SK-N-SH (cell line): Measurements from ENCODE around the gene FOXA2. TPM values are rescaled to one million over a fixed set of nuclear protein-coding genes. Genes with fewer than 3 reads are reported as not detected.

ENCODE experiments used
- CTCF ChIA-PET: fragments of 300-600, 350-600 bp; formaldehyde crosslinking; extraction: SDS; loops from one replicate; lab custom pipeline; 2021; lab: Yijun Ruan, JAX
- POLR2A ChIA-PET: fragments of 350-600 bp; sonication (Branson Sonifier 250); formaldehyde crosslinking; extraction: SDS; loops from one replicate; lab custom pipeline; 2020; ENCODE audit warnings: antibody characterized with exemption, inconsistent platforms; lab: Yijun Ruan, JAX
- DNase-seq: peaks from one replicate; pipeline ENCODE4 v3.0.0; 2012
- H2AFZ ChIP-seq: fragments of 200-600 bp; sonication (generic); 2 replicates; pipeline ENCODE4 v1.8.1; 2016; ENCODE audit warnings: antibody characterized with exemption, mild to moderate bottlenecking, low read depth
- H3F3A ChIP-seq: fragments of 200-600 bp; sonication (generic); replicated peaks from 2 replicates; pipeline ENCODE3; 2016; ENCODE audit warnings: antibody characterized with exemption, mild to moderate bottlenecking; ENCODE audit not compliant: insufficient read depth
- H3K27ac ChIP-seq, 2 experiments: fragments of 200-500 bp in 1 of 2; fragments of 200-600 bp in 1 of 2; sonication (Bioruptor generic) in 1 of 2; sonication (generic), shearing (Covaris generic) in 1 of 2; 2 replicates each; pipeline versions ENCODE4 v1.5.1 to v1.6.1; 2014 to 2016; ENCODE audit warnings: low read depth in 2 of 2, inconsistent platforms in 1 of 2, low read length in 1 of 2, mild to moderate bottlenecking in 1 of 2, mixed read lengths in 1 of 2
- H3K27me3 ChIP-seq: fragments of 200-600 bp; sonication (generic), shearing (Covaris generic); 2 replicates; pipeline ENCODE4 v1.6.1; 2016; ENCODE audit warnings: mixed run types; ENCODE audit not compliant: insufficient read depth
- H3K36me3 ChIP-seq, 2 experiments: fragments of 200-500 bp in 1 of 2; fragments of 200-600 bp in 1 of 2; sonication (Bioruptor generic) in 1 of 2; sonication (generic) in 1 of 2; replicated peaks in 1 of 2; 2 replicates each; pipeline versions ENCODE3 to v1.5.1; 2014 to 2016; ENCODE audit warnings: low read length in 1 of 2, mild to moderate bottlenecking in 1 of 2; ENCODE audit not compliant: insufficient read depth in 2 of 2, control insufficient read depth in 1 of 2
- H3K4me1 ChIP-seq, 2 experiments: fragments of 200-500 bp in 1 of 2; fragments of 200-600 bp in 1 of 2; sonication (Bioruptor generic) in 1 of 2; sonication (generic), shearing (Covaris generic) in 1 of 2; 2 replicates each; pipeline versions ENCODE4 v1.5.1 to v1.6.1; 2014 to 2016; ENCODE audit warnings: low read depth in 1 of 2, low read length in 1 of 2, mixed run types in 1 of 2; ENCODE audit not compliant: insufficient read depth in 2 of 2, control insufficient read depth in 1 of 2
- H3K4me2 ChIP-seq: fragments of 200-600 bp; sonication (generic), shearing (Covaris generic); 2 replicates; pipeline ENCODE4 v1.6.1; 2017; ENCODE audit warnings: mixed run types
- H3K4me3 ChIP-seq, 2 experiments: fragments of 200-500 bp in 1 of 2; fragments of 200-600 bp in 1 of 2; sonication (Bioruptor generic) in 1 of 2; sonication (generic), shearing (Covaris generic) in 1 of 2; 2 replicates each; pipeline versions ENCODE4 v1.5.1 to v1.8.1; 2014 to 2016; ENCODE audit warnings: low read depth in 2 of 2, inconsistent platforms in 1 of 2, low read length in 1 of 2, mild to moderate bottlenecking in 1 of 2, mixed read lengths in 1 of 2, moderate library complexity in 1 of 2
- H3K79me2 ChIP-seq: fragments of 200-600 bp; sonication (generic); 2 replicates; pipeline ENCODE4 v1.8.1; 2017; ENCODE audit warnings: mild to moderate bottlenecking; ENCODE audit not compliant: insufficient read depth
- H3K9ac ChIP-seq: fragments of 200-600 bp; sonication (generic); 2 replicates; pipeline ENCODE4 v1.6.1; 2017; ENCODE audit warnings: mixed run types
- H3K9me2 ChIP-seq: fragments of 200-600 bp; sonication (generic); 2 replicates; pipeline ENCODE4 v1.6.1; 2017; ENCODE audit warnings: mixed run types
- H3K9me3 ChIP-seq: fragments of 200-600 bp; sonication (generic); 2 replicates; pipeline ENCODE4 v1.6.1; 2017; ENCODE audit warnings: mixed run types, mild to moderate bottlenecking, moderate library complexity
- H4K20me1 ChIP-seq: fragments of 200-600 bp; sonication (generic); 2 replicates; pipeline ENCODE4 v1.6.1; 2017; ENCODE audit warnings: mild to moderate bottlenecking, mixed run types; ENCODE audit not compliant: insufficient read depth
- CTCF ChIP-seq: fragments of 200-600 bp; sonication (generic); IDR thresholded peaks from 2 replicates; pipeline ENCODE4 v1.6.1; 2017; ENCODE audit warnings: antibody characterized with exemption, mild to moderate bottlenecking, moderate library complexity
- ELF1 ChIP-seq: IDR thresholded peaks from 2 replicates; pipeline ENCODE4 v1.4.0; 2012
- FOSL2 ChIP-seq: IDR thresholded peaks from 2 replicates; pipeline ENCODE4 v1.4.0; 2012; ENCODE audit warnings: low read depth, mild to moderate bottlenecking, moderate library complexity, borderline replicate concordance
- FOXJ3 ChIP-seq: sonication (generic); formaldehyde crosslinking; IDR thresholded peaks from 2 replicates; pipeline ENCODE4 v1.5.1; 2020; ENCODE audit warnings: mild to moderate bottlenecking, missing genetic modification reagents
- MXI1 ChIP-seq: IDR thresholded peaks from 2 replicates; pipeline ENCODE4 v1.6.1; 2012; ENCODE audit warnings: mild to moderate bottlenecking, low read depth, low read length, improper control_type of control experiment
- NFIC ChIP-seq: IDR thresholded peaks from 2 replicates; pipeline ENCODE4 v1.4.0; 2012; ENCODE audit warnings: borderline replicate concordance
- NRF1 ChIP-seq: IDR thresholded peaks from 2 replicates; pipeline ENCODE4 v1.6.1; 2012; ENCODE audit warnings: low read depth, mild to moderate bottlenecking, low read length
- RAD21 ChIP-seq: IDR thresholded peaks from 2 replicates; pipeline ENCODE4 v1.6.1; 2012; ENCODE audit warnings: mild to moderate bottlenecking, low read length
- RCOR1 ChIP-seq: fragments of 150-350 bp; IDR thresholded peaks from 2 replicates; pipeline ENCODE4 v1.6.1; 2017; ENCODE audit warnings: antibody characterized with exemption, low read length
- RXRA ChIP-seq: IDR thresholded peaks from 2 replicates; pipeline ENCODE4 v1.4.0; 2012; ENCODE audit warnings: low read depth, mild to moderate bottlenecking, borderline replicate concordance
- SMC3 ChIP-seq: IDR thresholded peaks from 2 replicates; pipeline ENCODE4 v1.6.1; 2012; ENCODE audit warnings: low read depth, low read length, improper control_type of control experiment
- WGBS: methylation state at CpG from one replicate; pipeline ENCODE4 v1.1.6; 2017; ENCODE audit warnings: low lambda C conversion rate; 5-methylcytosine and 5-hydroxymethylcytosine counted together
- polyA plus RNA-seq, 3 experiments: library from polyadenylated mRNA; depleted of rRNA; stranded (reverse); fragments of >200 nt; gene quantifications; 2 replicates each; pipeline ENCODE4 v1.2.3, GENCODE V29; 2012
- TF ChIP-seq, protein P1 (sequence below): IDR thresholded peaks from 2 replicates; pipeline ENCODE4 v1.4.0; 2012; ENCODE audit warnings: low read depth, borderline replicate concordance
- TF ChIP-seq, protein P2 (sequence below): IDR thresholded peaks from 2 replicates; pipeline ENCODE4; 2012

The FOXA2 gene
- polyA plus RNA-seq, 1 of the 3 experiments (the other 2 are of a cell fraction) = not detected

DNA sequence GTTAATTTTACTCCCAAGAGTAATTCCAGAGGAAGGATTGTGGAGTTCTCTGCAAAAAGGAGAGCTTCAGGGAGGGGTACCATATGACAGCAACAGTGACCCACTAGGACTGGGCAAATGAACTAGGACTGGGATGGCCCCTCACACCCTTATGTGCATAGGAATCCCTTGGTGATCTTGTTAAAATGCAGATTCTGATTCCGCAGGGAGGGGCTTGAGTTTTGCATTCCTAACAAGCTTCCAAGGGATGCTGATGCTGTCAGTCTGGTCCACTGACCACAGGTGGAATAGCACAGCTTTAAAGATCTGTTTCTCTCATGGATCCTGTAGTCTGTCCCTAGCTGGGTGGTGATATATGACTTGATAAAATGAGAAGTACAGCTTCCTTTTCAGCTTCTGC is 6.3 kb upstream of the FOXA2 start (continued):
- TF ChIP-seq CTCF (no peak), RCOR1 (no peak)
- TF ChIP-seq, protein P1, sequence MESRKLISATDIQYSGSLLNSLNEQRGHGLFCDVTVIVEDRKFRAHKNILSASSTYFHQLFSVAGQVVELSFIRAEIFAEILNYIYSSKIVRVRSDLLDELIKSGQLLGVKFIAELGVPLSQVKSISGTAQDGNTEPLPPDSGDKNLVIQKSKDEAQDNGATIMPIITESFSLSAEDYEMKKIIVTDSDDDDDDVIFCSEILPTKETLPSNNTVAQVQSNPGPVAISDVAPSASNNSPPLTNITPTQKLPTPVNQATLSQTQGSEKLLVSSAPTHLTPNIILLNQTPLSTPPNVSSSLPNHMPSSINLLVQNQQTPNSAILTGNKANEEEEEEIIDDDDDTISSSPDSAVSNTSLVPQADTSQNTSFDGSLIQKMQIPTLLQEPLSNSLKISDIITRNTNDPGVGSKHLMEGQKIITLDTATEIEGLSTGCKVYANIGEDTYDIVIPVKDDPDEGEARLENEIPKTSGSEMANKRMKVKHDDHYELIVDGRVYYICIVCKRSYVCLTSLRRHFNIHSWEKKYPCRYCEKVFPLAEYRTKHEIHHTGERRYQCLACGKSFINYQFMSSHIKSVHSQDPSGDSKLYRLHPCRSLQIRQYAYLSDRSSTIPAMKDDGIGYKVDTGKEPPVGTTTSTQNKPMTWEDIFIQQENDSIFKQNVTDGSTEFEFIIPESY = no peak

DNA sequence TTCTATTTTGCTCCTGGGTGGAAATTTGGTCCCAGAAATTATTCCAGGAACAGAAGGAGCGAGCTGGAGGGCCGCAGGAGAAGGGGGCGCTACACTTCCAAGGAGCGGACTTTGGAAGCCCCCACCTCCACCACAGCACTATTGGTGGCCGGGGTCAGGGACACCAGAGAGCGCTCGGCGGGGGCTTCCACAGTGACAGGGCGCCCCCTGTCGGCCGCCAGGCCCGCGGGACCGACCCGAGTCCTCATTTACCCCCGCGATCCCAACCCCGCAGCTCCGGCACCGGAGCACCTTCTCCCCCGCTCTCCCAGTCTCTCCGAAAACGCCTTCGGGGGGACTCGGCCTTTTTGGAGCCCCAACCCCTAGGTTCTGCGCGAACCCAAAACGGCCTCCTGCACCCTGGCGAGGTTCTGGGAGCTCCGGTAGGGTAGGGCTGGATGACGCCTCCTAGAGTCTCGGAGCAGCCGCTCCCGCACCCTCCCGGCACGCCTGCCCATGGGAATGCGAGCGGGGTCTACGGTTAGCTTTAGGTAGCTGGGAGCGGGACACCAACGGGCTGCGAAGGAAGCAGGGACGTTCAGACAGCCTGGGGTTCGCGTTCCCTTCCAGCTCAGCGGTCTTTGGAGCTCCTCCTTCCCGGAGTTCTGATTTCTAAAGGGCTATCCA is 2.4 kb upstream of the FOXA2 start:
- TF ChIP-seq FOXJ3 (CRISPR knock-in tag) (no peak), FOSL2 (no peak), MXI1 (no peak), NFIC (no peak), RAD21 (peak; percentile 35), RXRA (no peak), CTCF (peak; percentile 58), NRF1 (no peak), ELF1 (no peak), SMC3 (peak; percentile 34)
- TF ChIP-seq, protein P1 = no peak
- TF ChIP-seq, protein P2, sequence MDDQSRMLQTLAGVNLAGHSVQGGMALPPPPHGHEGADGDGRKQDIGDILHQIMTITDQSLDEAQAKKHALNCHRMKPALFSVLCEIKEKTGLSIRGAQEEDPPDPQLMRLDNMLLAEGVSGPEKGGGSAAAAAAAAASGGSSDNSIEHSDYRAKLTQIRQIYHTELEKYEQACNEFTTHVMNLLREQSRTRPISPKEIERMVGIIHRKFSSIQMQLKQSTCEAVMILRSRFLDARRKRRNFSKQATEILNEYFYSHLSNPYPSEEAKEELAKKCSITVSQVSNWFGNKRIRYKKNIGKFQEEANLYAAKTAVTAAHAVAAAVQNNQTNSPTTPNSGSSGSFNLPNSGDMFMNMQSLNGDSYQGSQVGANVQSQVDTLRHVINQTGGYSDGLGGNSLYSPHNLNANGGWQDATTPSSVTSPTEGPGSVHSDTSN = no peak
- no peaks in the 10 kb centered on the region for H3F3A ChIP-seq
- H3K4me2 ChIP-seq = no peak overlapping the region
- no peaks in the 10 kb centered on the region for H3K36me3 ChIP-seq
- H3K27ac ChIP-seq = no peak overlapping the region
- CTCF ChIA-PET = interaction anchor here (0.6 to 2.5 kb wide), 19 partner anchors 9 to 440 kb away, joined by 3 to 18 read pairs (median 3); no protein-coding TSS in a partner anchor
- peaks cover 69% of the 10 kb centered on the region for H3K27me3 ChIP-seq
- WGBS = 3% methylated on average over 12 of the region's 47 CpGs
- H3K9ac ChIP-seq = no peak overlapping the region
- H3K9me3 ChIP-seq = no peaks in the 10 kb centered on the region
- no peak overlapping the region for H2AFZ ChIP-seq
- peak; percentile 74 for DNase-seq
- H4K20me1 ChIP-seq = no peaks in the 10 kb centered on the region
- no peaks in the 10 kb centered on the region for H3K4me1 ChIP-seq
- no peaks in the 10 kb centered on the region for H3K9me2 ChIP-seq
- no peak overlapping the region; a peak in 1 of 4 replicates for H3K4me3 ChIP-seq
- H3K79me2 ChIP-seq = no peaks in the 10 kb centered on the region
- POLR2A ChIA-PET = no interaction called here
